ENCODE data around the gene UHRF1. TPM values are rescaled to one million over a fixed set of nuclear protein-coding genes. Genes with fewer than 3 reads are reported as not detected.
A peak's percentile ranks its signal among the peaks of the same experiment; 100 is the strongest.

The UHRF1 gene
- total and polyA plus RNA-seq, 2 experiments from 2014 or later = 26.9 to 29.4 TPM

GRCh38 chr19:4979211-4979807 lies 70.0 kb downstream of the UHRF1 start:
- in situ Hi-C loops (cut with MboI) = no loop called here
- peak overlapping the region; percentile 94 for H3K27ac ChIP-seq
- no peak overlapping the region for H3K4me2 ChIP-seq (ENCODE audit: unreplicated experiment)
- H3K4me1 ChIP-seq (ENCODE audit: insufficient read depth) = peaks cover 41% of the 10 kb centered on the region
- DNase-seq = no peak
- TF ChIP-seq EZH2 (IDR thresholded peaks at IDR 0.05; ENCODE audit: insufficient read depth, poor library complexity, severe bottlenecking) (no peak), EZH2phosphoT487 (IDR thresholded peaks at IDR 0.05; ENCODE audit: insufficient read depth, low read depth) (no peak)
- H3K4me3 ChIP-seq = no peak overlapping the region
- no peak overlapping the region for H2AFZ ChIP-seq
- no peaks in the 10 kb centered on the region for H3K36me3 ChIP-seq (ENCODE audit: low read depth)
- H3K9me3 ChIP-seq (ENCODE audit: low read depth) = no peaks in the 10 kb centered on the region
- WGBS, 2 experiments (ENCODE audit: low coverage in 1 of 2, low lambda C conversion rate in 2 of 2, missing lambda C conversion rate in 2 of 2) = 74 to 78% methylated on average over 8 of the region's 8 CpGs
- H3K79me2 ChIP-seq (ENCODE audit: insufficient read depth) = peaks cover 93% of the 10 kb centered on the region
- peaks cover 27% of the 10 kb centered on the region for H3F3A ChIP-seq (ENCODE audit: insufficient read depth)
- no peaks in the 10 kb centered on the region for H3K27me3 ChIP-seq (replicated peaks; ENCODE audit: insufficient read depth)
- H4K20me1 ChIP-seq (ENCODE audit: insufficient read depth) = no peaks in the 10 kb centered on the region
- H3K9me2 ChIP-seq (ENCODE audit: insufficient read depth) = no peaks in the 10 kb centered on the region
- H3K9ac ChIP-seq = no peak overlapping the region; the same call in 1 of the 2 replicates

GRCh38 chr19:4980067-4980466 lies 70.8 kb downstream of the UHRF1 start:
- peaks cover 41% of the 10 kb centered on the region for H3K4me1 ChIP-seq (ENCODE audit: insufficient read depth)
- no peaks in the 10 kb centered on the region for H3K36me3 ChIP-seq (ENCODE audit: low read depth)
- WGBS, 2 experiments (ENCODE audit: low coverage in 1 of 2, low lambda C conversion rate in 2 of 2, missing lambda C conversion rate in 2 of 2) = 58 to 59% methylated on average over 3 of the region's 3 CpGs
- peaks cover 25% of the 10 kb centered on the region for H3F3A ChIP-seq (ENCODE audit: insufficient read depth)
- H3K27ac ChIP-seq = peak overlapping the region; percentile 94
- no peak overlapping the region for H3K4me3 ChIP-seq
- no peak overlapping the region for H2AFZ ChIP-seq
- DNase-seq = peak; percentile 58
- H3K4me2 ChIP-seq (ENCODE audit: unreplicated experiment) = no peak overlapping the region
- H3K9me3 ChIP-seq (ENCODE audit: low read depth) = no peaks in the 10 kb centered on the region
- no peaks in the 10 kb centered on the region for H3K9me2 ChIP-seq (ENCODE audit: insufficient read depth)
- H3K9ac ChIP-seq = no peak overlapping the region
- H4K20me1 ChIP-seq (ENCODE audit: insufficient read depth) = no peaks in the 10 kb centered on the region
- H3K27me3 ChIP-seq (replicated peaks; ENCODE audit: insufficient read depth) = no peaks in the 10 kb centered on the region
- no peak for TF ChIP-seq EZH2phosphoT487 (IDR thresholded peaks at IDR 0.05; ENCODE audit: insufficient read depth, low read depth)
- TF ChIP-seq EZH2 (IDR thresholded peaks at IDR 0.05; ENCODE audit: insufficient read depth, poor library complexity, severe bottlenecking) = no peak
- peaks cover 93% of the 10 kb centered on the region for H3K79me2 ChIP-seq (ENCODE audit: insufficient read depth)
- in situ Hi-C loops (cut with MboI) = no loop called here

- no peaks in the 10 kb centered on the region for H3K36me3 ChIP-seq (ENCODE audit: low read depth)
- peaks cover 93% of the 10 kb centered on the region for H3K79me2 ChIP-seq (ENCODE audit: insufficient read depth)
- no peaks in the 10 kb centered on the region for H4K20me1 ChIP-seq (ENCODE audit: insufficient read depth)
- H3K27me3 ChIP-seq (replicated peaks; ENCODE audit: insufficient read depth) = no peaks in the 10 kb centered on the region
- no peak for TF ChIP-seq EZH2 (IDR thresholded peaks at IDR 0.05; ENCODE audit: insufficient read depth, poor library complexity, severe bottlenecking)
- TF ChIP-seq EZH2phosphoT487 (IDR thresholded peaks at IDR 0.05; ENCODE audit: insufficient read depth, low read depth) = no peak
- H2AFZ ChIP-seq = no peak overlapping the region
- no peak for DNase-seq
- H3K4me2 ChIP-seq (ENCODE audit: unreplicated experiment) = no peak overlapping the region
- in situ Hi-C loops (cut with MboI) = no loop called here
- WGBS, 2 experiments (ENCODE audit: low coverage in 1 of 2, low lambda C conversion rate in 2 of 2, missing lambda C conversion rate in 2 of 2) = 81 to 86% methylated on average over 24 to 26 of the region's 27 CpGs
- peaks cover 32% of the 10 kb centered on the region for H3K4me1 ChIP-seq (ENCODE audit: insufficient read depth)
- no peaks in the 10 kb centered on the region for H3K9me2 ChIP-seq (ENCODE audit: insufficient read depth)
- H3F3A ChIP-seq (ENCODE audit: insufficient read depth) = peaks cover 19% of the 10 kb centered on the region
- no peak overlapping the region for H3K9ac ChIP-seq
- H3K4me3 ChIP-seq = no peak overlapping the region
- H3K27ac ChIP-seq = no peak overlapping the region
- no peaks in the 10 kb centered on the region for H3K9me3 ChIP-seq (ENCODE audit: low read depth)
Measured at GRCh38 chr19:4980838-4981680, 71.8 kb downstream of the UHRF1 start.

GRCh38 chr19:4981681-4981958 lies 72.3 kb downstream of the UHRF1 start:
- in situ Hi-C loops (cut with MboI) = no loop called here
- H3K79me2 ChIP-seq (ENCODE audit: insufficient read depth) = peaks cover 95% of the 10 kb centered on the region
- no peaks in the 10 kb centered on the region for H3K27me3 ChIP-seq (replicated peaks; ENCODE audit: insufficient read depth)
- H2AFZ ChIP-seq = no peak overlapping the region
- peaks cover 28% of the 10 kb centered on the region for H3K4me1 ChIP-seq (ENCODE audit: insufficient read depth)
- no peaks in the 10 kb centered on the region for H3K9me3 ChIP-seq (ENCODE audit: low read depth)
- H3K9me2 ChIP-seq (ENCODE audit: insufficient read depth) = no peaks in the 10 kb centered on the region
- TF ChIP-seq EZH2phosphoT487 (IDR thresholded peaks at IDR 0.05; ENCODE audit: insufficient read depth, low read depth) = no peak
- no peak for TF ChIP-seq EZH2 (IDR thresholded peaks at IDR 0.05; ENCODE audit: insufficient read depth, poor library complexity, severe bottlenecking)
- no peak for DNase-seq
- no peaks in the 10 kb centered on the region for H4K20me1 ChIP-seq (ENCODE audit: insufficient read depth)
- H3K4me2 ChIP-seq (ENCODE audit: unreplicated experiment) = no peak overlapping the region
- WGBS, 2 experiments (ENCODE audit: low coverage in 1 of 2, low lambda C conversion rate in 2 of 2, missing lambda C conversion rate in 2 of 2) = 95 to 100% methylated on average over 3 of the region's 3 CpGs
- H3K9ac ChIP-seq = no peak overlapping the region
- no peaks in the 10 kb centered on the region for H3K36me3 ChIP-seq (ENCODE audit: low read depth)
- H3K27ac ChIP-seq = no peak overlapping the region
- peaks cover 18% of the 10 kb centered on the region for H3F3A ChIP-seq (ENCODE audit: insufficient read depth)
- no peak overlapping the region for H3K4me3 ChIP-seq

All from GM23248 (cell line).